Measurements from ENCODE around the gene PKP4. TPM values are rescaled to one million over a fixed set of nuclear protein-coding genes. Genes with fewer than 3 reads are reported as not detected.

PKP4 gene
- total and polyA plus RNA-seq, 2 of the 8 experiments (the other 6 are each of a cell fraction or from before 2014, with no cell fraction given): 48.2 to 88.0 TPM

DNA sequence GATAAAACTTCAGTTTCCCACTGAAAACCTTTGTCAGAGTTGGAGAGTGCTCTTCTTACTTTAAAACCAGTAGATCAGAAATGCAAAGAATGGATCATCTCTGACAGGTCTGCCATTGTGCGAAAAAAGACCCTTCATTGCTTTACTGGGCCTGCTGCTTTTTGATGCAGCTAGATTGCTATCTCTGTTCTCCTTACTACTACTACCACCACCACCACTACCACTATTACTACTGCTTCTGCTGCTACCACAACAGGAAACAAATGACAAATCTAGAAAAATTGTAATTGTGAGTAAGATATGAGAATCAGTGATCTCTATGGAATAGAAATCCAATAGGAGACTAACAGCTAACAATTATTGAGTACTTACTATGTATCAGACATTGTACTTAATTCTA is 85.8 kb downstream of the PKP4 start (continued):
- TF ChIP-seq CHD7 (IDR thresholded peaks at IDR 0.05; ENCODE audit: insufficient replicate concordance, low read length) (no peak), FOSL1 (IDR thresholded peaks at IDR 0.05; ENCODE audit: insufficient read depth, low read depth, low read length) (no peak)
